Stimulated activated memory B cell treated with anti-CD40 and anti-IgM and Interleukin-4, amounts not matched to agents 10 μg/mL and 1 μg/mL and 100 μg/mL, for 72 hours (primary cell): ENCODE measurements around the gene CMKLR1.

Experiments used
- ATAC-seq: fragments of 150-1000 bp; cut with Tn5 transposase; 2 replicates; pipeline ENCODE4 v1.10.0; 2021
- H3K27ac Mint-ChIP-seq: one replicate; pipeline ENCODE4 v1.8.0; 2022; ENCODE audit warnings: mild to moderate bottlenecking, mixed read lengths
- H3K27me3 Mint-ChIP-seq: one replicate; pipeline ENCODE4 v1.8.0; 2022; ENCODE audit warnings: mixed read lengths
- H3K36me3 Mint-ChIP-seq: one replicate; pipeline ENCODE4 v1.8.0; 2022; ENCODE audit warnings: mixed read lengths
- H3K4me1 Mint-ChIP-seq: one replicate; pipeline ENCODE4 v1.8.0; 2022; ENCODE audit warnings: mixed read lengths
- H3K4me3 Mint-ChIP-seq: one replicate; pipeline ENCODE4 v1.8.0; 2022; ENCODE audit warnings: mild to moderate bottlenecking, moderate library complexity, mixed read lengths
- H3K9me3 Mint-ChIP-seq: one replicate; pipeline ENCODE4 v1.8.0; 2022; ENCODE audit warnings: mixed read lengths

Gene CMKLR1

GRCh38 chr12:108239378-108239777, 99.7 kb downstream of the CMKLR1 start:
- Mint-ChIP-seq H3K36me3 (peaks cover 29% of the 10 kb centered on the region), H3K4me3 (no peak overlapping the region), H3K27ac (no peak overlapping the region), H3K4me1 (no peaks in the 10 kb centered on the region), H3K9me3 (peaks cover 2% of the 10 kb centered on the region), H3K27me3 (peaks cover 20% of the 10 kb centered on the region)
- ATAC-seq: no peak

- Mint-ChIP-seq H3K27me3 (peaks cover 20% of the 10 kb centered on the region), H3K4me3 (no peak overlapping the region), H3K36me3 (peaks cover 29% of the 10 kb centered on the region)
Measured at GRCh38 chr12:108238474-108238873, 100.6 kb downstream of the CMKLR1 start.

More at GRCh38 chr12:108238474-108238873, 100.6 kb downstream of the CMKLR1 start:
- no peaks in the 10 kb centered on the region for H3K4me1 Mint-ChIP-seq
- no peak for ATAC-seq
- peaks cover 2% of the 10 kb centered on the region for H3K9me3 Mint-ChIP-seq
- H3K27ac Mint-ChIP-seq: no peak overlapping the region
